SK-N-MC (cell line): ENCODE data around the gene ASH1L.

Experiments used
- EZH2 ChIP-seq: fragments of 200-600 bp; sonication (generic); IDR thresholded peaks from one replicate; pipeline ENCODE4 v1.6.1; 2017; ENCODE audit warnings: antibody characterized with exemption
- POLR2AphosphoS5 ChIP-seq: IDR thresholded peaks from 2 replicates; pipeline ENCODE4 v1.6.1; 2012; ENCODE audit warnings: mild to moderate bottlenecking, low read depth, low read length, borderline replicate concordance

GRCh38 chr1:155379180-155379579 is 183.4 kb downstream of the ASH1L start:
- no peak for TF ChIP-seq POLR2AphosphoS5
- no peak for TF ChIP-seq EZH2
